ENCODE measurements around the gene ZNF107. TPM values are rescaled to one million over a fixed set of nuclear protein-coding genes. Genes with fewer than 3 reads are reported as not detected.

Gene ZNF107
- total and polyA plus RNA-seq, 2 of the 4 experiments (the other 2 are of a cell fraction) = 2.0 to 2.5 TPM

DNA sequence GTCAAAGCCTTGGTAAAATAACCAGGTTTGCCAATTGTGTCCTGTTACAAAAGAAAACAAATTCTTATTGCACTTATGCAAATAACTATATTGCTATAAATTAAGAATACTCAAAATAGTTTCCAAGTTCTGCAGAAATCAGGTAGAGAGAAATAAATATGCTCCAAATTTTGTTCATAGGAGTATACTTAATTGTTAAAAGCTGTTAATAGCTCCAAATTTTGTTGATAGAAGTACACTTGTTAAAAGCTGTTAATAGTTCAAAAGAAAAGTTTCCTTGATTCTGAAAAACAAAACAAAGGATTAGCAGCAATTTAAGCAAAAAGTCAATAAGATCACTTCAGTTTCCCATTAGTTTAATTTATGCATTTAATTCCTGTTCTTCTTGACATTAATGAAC is 81.9 kb downstream of the ZNF107 start:
- no TSS peak for BruUV-seq (replicated peaks)

More for the DNA sequence above, 81.9 kb downstream of the ZNF107 start:
- Histone ChIP-seq H2BK20ac (ENCODE audit: low read depth, low read length) (no peak overlapping the region), H3K14ac (replicated peaks; ENCODE audit: low read depth, low read length) (no peak overlapping the region), H3K4me1 (ENCODE audit: control insufficient read depth, insufficient read depth, low read length) (no peaks in the 10 kb centered on the region), H3K18ac (ENCODE audit: low read depth, low read length) (no peak overlapping the region), H3K4me2 (ENCODE audit: low read depth, low read length) (no peak overlapping the region), H2BK5ac (ENCODE audit: low read depth, low read length, poor library complexity, severe bottlenecking) (no peak overlapping the region), H2AFZ (replicated peaks; ENCODE audit: low read length, poor library complexity) (no peak overlapping the region), H3K9me3 (ENCODE audit: control insufficient read depth, insufficient read depth, low read length) (no peaks in the 10 kb centered on the region), H2AK5ac (ENCODE audit: low read depth, low read length) (no peak overlapping the region), H2BK15ac (ENCODE audit: low read depth, low read length) (no peak overlapping the region), H2BK120ac (ENCODE audit: low read depth, low read length) (no peak overlapping the region), H3K9ac (ENCODE audit: low read depth, low read length) (no peak overlapping the region), H4K91ac (ENCODE audit: insufficient read depth, low read depth, low read length) (no peak overlapping the region), H3K36me3 (ENCODE audit: control insufficient read depth, insufficient read depth, low read length) (no peaks in the 10 kb centered on the region), H2AK9ac (replicated peaks; ENCODE audit: low read depth, low read length, poor library complexity) (no peak overlapping the region), H4K20me1 (ENCODE audit: insufficient read depth, low read length) (no peaks in the 10 kb centered on the region), H4K5ac (ENCODE audit: low read depth, low read length) (no peak overlapping the region), H3K4me3 (ENCODE audit: insufficient read depth, low read depth, low read length) (no peak overlapping the region), H3K9me1 (ENCODE audit: insufficient read depth, low read length) (no peaks in the 10 kb centered on the region), H3K23ac (ENCODE audit: low read depth, low read length) (no peak overlapping the region), H3K27ac (ENCODE audit: insufficient read depth, low read length) (no peak overlapping the region), H3K56ac (ENCODE audit: extremely low read depth, insufficient read depth, low read length) (no peak overlapping the region), H4K8ac (ENCODE audit: low read depth in 2 of 2, low read length in 2 of 2) (no peak overlapping the region), H3K4ac (ENCODE audit: low read depth, low read length) (no peak overlapping the region), H3K79me1 (ENCODE audit: low read depth in 1 of 2, low read length in 2 of 2) (no peaks in the 10 kb centered on the region), H3K27me3 (ENCODE audit: control insufficient read depth, insufficient read depth, low read length) (no peaks in the 10 kb centered on the region)
- DNase-seq (no peak), ATAC-seq (ENCODE audit: low read depth) (no peak)
- intact Hi-C loops (cut with micrococcal nuclease) (no loop called here), dilution Hi-C loops (cut with HindIII; ENCODE audit: low sequenced_read_pairs, unreplicated experiment) (no loop called here), in situ Hi-C loops (cut with MboI; ENCODE audit: low sequenced_read_pairs) (no loop called here)
- ChIA-PET CTCF (no interaction called here), POLR2A (ENCODE audit: unreplicated experiment) (no interaction called here)
- TF ChIP-seq BHLHE40 (IDR thresholded peaks at IDR 0.05; ENCODE audit: low read depth, low read length) (no peak), CEBPB (IDR thresholded peaks at IDR 0.05; ENCODE audit: low read depth, low read length) (no peak), SMC3 (IDR thresholded peaks at IDR 0.05; ENCODE audit: low read depth, low read length) (no peak), MXI1 (IDR thresholded peaks at IDR 0.05; ENCODE audit: borderline replicate concordance, low read depth, low read length) (no peak), MAFK (IDR thresholded peaks at IDR 0.05; ENCODE audit: low read depth, low read length) (no peak), CHD1 (IDR thresholded peaks at IDR 0.05; ENCODE audit: low read depth, low read length) (no peak), RAD21 (IDR thresholded peaks at IDR 0.05; ENCODE audit: low read length) (no peak), MAZ (IDR thresholded peaks at IDR 0.05; ENCODE audit: borderline replicate concordance, low read depth, low read length) (no peak), NFE2L2 (IDR thresholded peaks at IDR 0.05; ENCODE audit: low read depth, low read length) (no peak)
- TF ChIP-seq, protein P1, sequence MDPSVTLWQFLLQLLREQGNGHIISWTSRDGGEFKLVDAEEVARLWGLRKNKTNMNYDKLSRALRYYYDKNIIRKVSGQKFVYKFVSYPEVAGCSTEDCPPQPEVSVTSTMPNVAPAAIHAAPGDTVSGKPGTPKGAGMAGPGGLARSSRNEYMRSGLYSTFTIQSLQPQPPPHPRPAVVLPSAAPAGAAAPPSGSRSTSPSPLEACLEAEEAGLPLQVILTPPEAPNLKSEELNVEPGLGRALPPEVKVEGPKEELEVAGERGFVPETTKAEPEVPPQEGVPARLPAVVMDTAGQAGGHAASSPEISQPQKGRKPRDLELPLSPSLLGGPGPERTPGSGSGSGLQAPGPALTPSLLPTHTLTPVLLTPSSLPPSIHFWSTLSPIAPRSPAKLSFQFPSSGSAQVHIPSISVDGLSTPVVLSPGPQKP (IDR thresholded peaks at IDR 0.05; ENCODE audit: borderline replicate concordance, low read depth, low read length) = no peak
- TF ChIP-seq, protein P2, sequence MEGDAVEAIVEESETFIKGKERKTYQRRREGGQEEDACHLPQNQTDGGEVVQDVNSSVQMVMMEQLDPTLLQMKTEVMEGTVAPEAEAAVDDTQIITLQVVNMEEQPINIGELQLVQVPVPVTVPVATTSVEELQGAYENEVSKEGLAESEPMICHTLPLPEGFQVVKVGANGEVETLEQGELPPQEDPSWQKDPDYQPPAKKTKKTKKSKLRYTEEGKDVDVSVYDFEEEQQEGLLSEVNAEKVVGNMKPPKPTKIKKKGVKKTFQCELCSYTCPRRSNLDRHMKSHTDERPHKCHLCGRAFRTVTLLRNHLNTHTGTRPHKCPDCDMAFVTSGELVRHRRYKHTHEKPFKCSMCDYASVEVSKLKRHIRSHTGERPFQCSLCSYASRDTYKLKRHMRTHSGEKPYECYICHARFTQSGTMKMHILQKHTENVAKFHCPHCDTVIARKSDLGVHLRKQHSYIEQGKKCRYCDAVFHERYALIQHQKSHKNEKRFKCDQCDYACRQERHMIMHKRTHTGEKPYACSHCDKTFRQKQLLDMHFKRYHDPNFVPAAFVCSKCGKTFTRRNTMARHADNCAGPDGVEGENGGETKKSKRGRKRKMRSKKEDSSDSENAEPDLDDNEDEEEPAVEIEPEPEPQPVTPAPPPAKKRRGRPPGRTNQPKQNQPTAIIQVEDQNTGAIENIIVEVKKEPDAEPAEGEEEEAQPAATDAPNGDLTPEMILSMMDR (conservative IDR thresholded peaks at IDR 0.05; ENCODE audit: low read depth, low read length) = no peak
- TF ChIP-seq, protein P3, sequence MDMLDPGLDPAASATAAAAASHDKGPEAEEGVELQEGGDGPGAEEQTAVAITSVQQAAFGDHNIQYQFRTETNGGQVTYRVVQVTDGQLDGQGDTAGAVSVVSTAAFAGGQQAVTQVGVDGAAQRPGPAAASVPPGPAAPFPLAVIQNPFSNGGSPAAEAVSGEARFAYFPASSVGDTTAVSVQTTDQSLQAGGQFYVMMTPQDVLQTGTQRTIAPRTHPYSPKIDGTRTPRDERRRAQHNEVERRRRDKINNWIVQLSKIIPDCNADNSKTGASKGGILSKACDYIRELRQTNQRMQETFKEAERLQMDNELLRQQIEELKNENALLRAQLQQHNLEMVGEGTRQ (IDR thresholded peaks at IDR 0.05; ENCODE audit: low read depth, low read length) = no peak
